NB4 (cell line): ENCODE results near the gene PUSL1.

Experiments used
- MYC ChIP-seq: IDR thresholded peaks from 2 replicates; pipeline ENCODE4 v1.6.1; 2011; ENCODE audit warnings: low read depth, low read length
- POLR2A ChIP-seq: IDR thresholded peaks from 2 replicates; pipeline ENCODE4 v1.6.1; 2011; ENCODE audit warnings: mild to moderate bottlenecking; ENCODE audit not compliant: insufficient read length; ENCODE audit errors: extremely low read depth
- TF ChIP-seq, protein P1 (sequence below): IDR thresholded peaks from one replicate; pipeline ENCODE4 v1.5.1; 2012; ENCODE audit warnings: low read depth, low read length
- TF ChIP-seq, protein P2 (sequence below): IDR thresholded peaks from 2 replicates; pipeline ENCODE4 v1.6.1; 2011; ENCODE audit warnings: low read depth, low read length

DNA sequence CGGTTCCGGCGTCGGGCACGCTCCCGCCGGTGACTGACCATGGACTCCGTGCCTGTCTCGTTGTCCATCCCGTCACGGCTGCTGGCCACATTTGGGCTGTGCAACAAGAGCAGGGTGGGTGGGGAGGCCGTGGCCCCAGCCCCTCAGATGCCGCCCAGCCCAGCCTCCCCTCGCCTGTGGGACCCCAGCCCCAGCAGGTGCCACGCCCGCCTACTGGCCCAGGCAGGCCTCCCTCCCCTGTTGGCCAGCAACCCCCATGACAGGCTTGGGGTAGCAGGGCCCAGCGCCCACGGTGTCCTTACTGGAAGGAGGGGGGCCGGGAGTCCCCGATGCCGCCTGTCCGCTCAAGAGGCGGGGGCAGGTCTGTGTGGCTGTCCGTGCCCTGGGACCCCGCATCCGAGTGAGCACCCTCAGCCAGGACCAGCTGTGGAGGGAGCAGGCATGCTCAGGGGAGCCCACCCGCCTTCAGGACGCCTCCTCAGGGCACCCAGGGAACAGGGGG lies 33.7 kb downstream of the PUSL1 start:
- TF ChIP-seq, protein P1, sequence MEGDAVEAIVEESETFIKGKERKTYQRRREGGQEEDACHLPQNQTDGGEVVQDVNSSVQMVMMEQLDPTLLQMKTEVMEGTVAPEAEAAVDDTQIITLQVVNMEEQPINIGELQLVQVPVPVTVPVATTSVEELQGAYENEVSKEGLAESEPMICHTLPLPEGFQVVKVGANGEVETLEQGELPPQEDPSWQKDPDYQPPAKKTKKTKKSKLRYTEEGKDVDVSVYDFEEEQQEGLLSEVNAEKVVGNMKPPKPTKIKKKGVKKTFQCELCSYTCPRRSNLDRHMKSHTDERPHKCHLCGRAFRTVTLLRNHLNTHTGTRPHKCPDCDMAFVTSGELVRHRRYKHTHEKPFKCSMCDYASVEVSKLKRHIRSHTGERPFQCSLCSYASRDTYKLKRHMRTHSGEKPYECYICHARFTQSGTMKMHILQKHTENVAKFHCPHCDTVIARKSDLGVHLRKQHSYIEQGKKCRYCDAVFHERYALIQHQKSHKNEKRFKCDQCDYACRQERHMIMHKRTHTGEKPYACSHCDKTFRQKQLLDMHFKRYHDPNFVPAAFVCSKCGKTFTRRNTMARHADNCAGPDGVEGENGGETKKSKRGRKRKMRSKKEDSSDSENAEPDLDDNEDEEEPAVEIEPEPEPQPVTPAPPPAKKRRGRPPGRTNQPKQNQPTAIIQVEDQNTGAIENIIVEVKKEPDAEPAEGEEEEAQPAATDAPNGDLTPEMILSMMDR = no peak
- TF ChIP-seq MYC (no peak), POLR2A (no peak)
- TF ChIP-seq, protein P2, sequence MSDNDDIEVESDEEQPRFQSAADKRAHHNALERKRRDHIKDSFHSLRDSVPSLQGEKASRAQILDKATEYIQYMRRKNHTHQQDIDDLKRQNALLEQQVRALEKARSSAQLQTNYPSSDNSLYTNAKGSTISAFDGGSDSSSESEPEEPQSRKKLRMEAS = no peak
